Ovary (tissue), 9 donors: ENCODE data around the gene GLA. TPM values are rescaled to one million over a fixed set of nuclear protein-coding genes. Genes with fewer than 3 reads are reported as not detected.
A peak's percentile ranks its signal among the peaks of the same experiment; 100 is the strongest.

Experiments used
- DNase-seq, 5 donors: peaks; one replicate each; pipeline ENCODE4 v3.0.0-alpha.2; 2019 to 2020
- H3K27ac ChIP-seq, 2 donors: fragments of 200-600 bp; one replicate each; pipeline versions ENCODE4 v1.5.1 to v1.8.0; 2019 to 2022
- H3K27me3 ChIP-seq: fragments of 200-600 bp; one replicate; pipeline ENCODE4 v1.8.0; 2022
- H3K36me3 ChIP-seq: fragments of 200-600 bp; sonication (generic); one replicate; pipeline ENCODE4 v1.5.1; 2019
- H3K4me1 ChIP-seq: one replicate; pipeline ENCODE4 v1.8.1; 2013; ENCODE audit warnings: mild to moderate bottlenecking, moderate library complexity; ENCODE audit not compliant: insufficient read depth
- H3K4me3 ChIP-seq: fragments of 200-600 bp; sonication (generic); one replicate; pipeline ENCODE4 v1.5.1; 2017
- H3K9me3 ChIP-seq, 2 donors: fragments of 200-600 bp in 1 of 2; sonication (generic) in 1 of 2; one replicate each; pipeline versions ENCODE4 v1.5.1 to v1.8.1; 2013 to 2019; ENCODE audit warnings: mild to moderate bottlenecking in 1 of 2, moderate library complexity in 1 of 2
- EP300 ChIP-seq: sonication (generic); formaldehyde crosslinking; IDR thresholded peaks from one replicate; pipeline ENCODE4 v1.6.1; 2017; ENCODE audit warnings: antibody characterized with exemption
- POLR2A ChIP-seq: fragments of 450-650 bp; IDR thresholded peaks from one replicate; pipeline ENCODE4 v1.6.1; 2017; ENCODE audit warnings: antibody characterized with exemption, mild to moderate bottlenecking, moderate library complexity
- WGBS, 3 donors: extraction: QIAGEN DNeasy Blood & Tissue Kit in 1 of 3; methylation state at CpG; one replicate each; pipeline versions ENCODE4 v1.1.5 to v1.1.7; 2013 to 2017; 5-methylcytosine and 5-hydroxymethylcytosine counted together
- intact Hi-C, 4 donors: fragments of 100-400 bp; cut with DNase I; formaldehyde crosslinking; loops; one replicate each; pipeline versions ENCODE4 v1.11.0 to v1.15.1; 2022 to 2023
- polyA plus RNA-seq, 2 donors: library from polyadenylated mRNA; stranded (reverse); fragments of 200-250 nt in 1 of 2; fragments of 350-450 nt in 1 of 2; fragmentation: Illumina TruSeq in 1 of 2; extraction: RNeasy Lipid Tissue Mini Kit (QIAGEN cat#74804) in 1 of 2; gene quantifications; one replicate each; pipeline ENCODE4 v1.2.3, GENCODE V29; 2013 to 2014
- total RNA-seq, 7 donors: library from RNA; depleted of rRNA in 2 of 7; stranded (reverse); fragments of >200 nt in 2 of 7; fragmentation: NEBNext Ultra II Directional in 3 of 7; extraction: Animal tissue kit (Norgen Biotek cat#: 25700) in 3 of 7; gene quantifications; one replicate each; pipeline versions ENCODE4 v1.1.0 to v1.2.4, GENCODE V29; 2016 to 2023
- TF ChIP-seq, protein P1 (sequence below), 3 donors: fragments of 450-650 bp in 2 of 3; fragments of 200-600 bp in 1 of 3; IDR thresholded peaks; one replicate each; pipeline versions ENCODE4 v1.5.1 to v1.8.0; 2016 to 2022; ENCODE audit warnings: antibody characterized with exemption in 3 of 3, mild to moderate bottlenecking in 1 of 3
- donor health status: DM: no; HTN: no; CAD: no; lungs with moderate emphysema.
- donor health status: DM: no; HTN: no; CAD: no.
- donor health status: Bipolar disorder and iron deficiency.
- donor health status: DM: yes; HTN: yes; CAD: no.
- donor health status: DM: no; HTN: no; CAD: no.
- donor health status: DM: yes; HTN: yes; CAD: no.

Gene GLA
- total and polyA plus RNA-seq, 9 donors: 10.1 to 29.9 (median 17.0) TPM

DNA sequence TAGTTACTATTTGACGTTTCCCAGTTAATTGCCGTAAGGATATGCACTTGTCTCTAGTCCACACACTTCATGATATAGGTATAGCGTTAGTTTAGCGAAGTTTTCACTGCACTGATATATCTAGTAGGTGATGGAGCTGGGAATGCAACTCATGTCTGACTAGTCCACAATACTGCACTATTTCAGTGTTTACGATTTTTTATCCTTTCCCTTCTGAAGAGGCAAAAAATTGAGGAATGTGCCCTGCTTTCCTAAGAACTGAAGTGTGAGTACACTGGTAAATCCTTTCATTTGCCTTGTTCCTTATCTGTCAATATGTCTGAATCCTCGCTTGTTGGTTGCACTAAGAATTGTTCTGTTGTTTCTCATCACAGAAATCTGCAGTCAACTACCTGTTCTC is 15.9 kb downstream of the GLA start:
- intact Hi-C loops: no loop called here
- Histone ChIP-seq H3K9me3 (no peaks in the 10 kb centered on the region), H3K4me3 (no peak overlapping the region), H3K27ac (peak overlapping the region; percentile 1 to 59), H3K36me3 (no peaks in the 10 kb centered on the region), H3K4me1 (no peaks in the 10 kb centered on the region), H3K27me3 (no peaks in the 10 kb centered on the region)
- DNase-seq: no peak
- 46 to 51% (median 49%) methylated on average over 6 of the region's 6 CpGs for WGBS, 3 donors
- TF ChIP-seq EP300 (no peak), POLR2A (no peak)
- TF ChIP-seq, protein P1, sequence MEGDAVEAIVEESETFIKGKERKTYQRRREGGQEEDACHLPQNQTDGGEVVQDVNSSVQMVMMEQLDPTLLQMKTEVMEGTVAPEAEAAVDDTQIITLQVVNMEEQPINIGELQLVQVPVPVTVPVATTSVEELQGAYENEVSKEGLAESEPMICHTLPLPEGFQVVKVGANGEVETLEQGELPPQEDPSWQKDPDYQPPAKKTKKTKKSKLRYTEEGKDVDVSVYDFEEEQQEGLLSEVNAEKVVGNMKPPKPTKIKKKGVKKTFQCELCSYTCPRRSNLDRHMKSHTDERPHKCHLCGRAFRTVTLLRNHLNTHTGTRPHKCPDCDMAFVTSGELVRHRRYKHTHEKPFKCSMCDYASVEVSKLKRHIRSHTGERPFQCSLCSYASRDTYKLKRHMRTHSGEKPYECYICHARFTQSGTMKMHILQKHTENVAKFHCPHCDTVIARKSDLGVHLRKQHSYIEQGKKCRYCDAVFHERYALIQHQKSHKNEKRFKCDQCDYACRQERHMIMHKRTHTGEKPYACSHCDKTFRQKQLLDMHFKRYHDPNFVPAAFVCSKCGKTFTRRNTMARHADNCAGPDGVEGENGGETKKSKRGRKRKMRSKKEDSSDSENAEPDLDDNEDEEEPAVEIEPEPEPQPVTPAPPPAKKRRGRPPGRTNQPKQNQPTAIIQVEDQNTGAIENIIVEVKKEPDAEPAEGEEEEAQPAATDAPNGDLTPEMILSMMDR (IDR thresholded peaks at IDR 0.05): no peak

DNA sequence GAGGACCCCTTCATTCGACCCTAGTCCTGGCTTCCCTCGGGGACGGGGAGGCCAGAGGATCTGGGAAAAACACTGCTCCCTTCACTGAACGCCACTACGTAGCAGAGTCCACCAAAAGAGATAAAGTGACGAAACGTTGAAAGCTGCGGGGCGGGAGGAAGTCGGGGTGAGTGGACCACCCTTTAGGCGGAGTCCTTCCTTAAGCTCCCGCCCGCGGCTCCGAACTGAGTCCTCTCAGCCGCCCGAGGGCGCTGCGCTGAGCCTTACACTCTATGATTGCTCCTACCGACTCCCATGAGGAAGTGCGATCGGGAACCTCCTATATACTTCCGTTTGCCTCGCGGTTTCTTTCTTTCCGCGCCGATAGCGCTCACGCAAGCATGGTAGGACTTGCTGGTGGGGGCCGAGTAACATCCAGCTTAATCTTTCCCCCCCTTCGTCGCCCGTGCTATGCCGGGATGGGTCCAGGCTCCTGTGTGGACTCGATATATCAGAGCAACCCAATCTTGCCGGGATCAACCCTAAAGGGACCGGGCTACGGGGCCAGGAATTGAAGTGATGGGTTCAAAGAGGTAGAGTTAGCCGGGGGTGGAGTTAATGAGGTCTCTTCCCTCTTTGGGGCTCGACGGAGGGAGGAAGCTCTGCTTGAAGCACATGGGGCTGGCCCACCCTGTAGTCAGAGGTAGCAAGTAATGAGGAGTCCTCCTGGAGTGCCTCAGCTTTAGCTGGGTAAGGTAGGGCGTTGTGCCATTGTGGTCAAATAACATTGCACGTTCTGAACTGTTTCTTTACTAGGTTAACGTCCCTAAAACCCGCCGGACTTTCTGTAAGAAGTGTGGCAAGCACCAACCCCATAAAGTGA is 16.8 kb downstream of the GLA start, which contains the start of gene RPL36A:
Gene RPL36A, plus strand, starts transcription at position 348 of the 862 bp plus-strand sequence. Its CDS starts 33 bp downstream, at position 381.
- no peaks in the 10 kb centered on the region for H3K36me3 ChIP-seq
- intact Hi-C loops: no loop called here
- WGBS, 3 donors: 31 to 44% (median 41%) methylated on average over 47 of the region's 47 CpGs
- no peaks in the 10 kb centered on the region for H3K9me3 ChIP-seq
- DNase-seq: peak; percentile 76 to 87 (median 83)
- H3K27ac ChIP-seq: peak within 1 kb of the TSS; percentile 1 to 59
- peak; percentile 74 for TF ChIP-seq POLR2A
- TF ChIP-seq, protein P1 (IDR thresholded peaks at IDR 0.05): peak; percentile 48 to 52 (median 49)
- no peak for TF ChIP-seq EP300
- H3K4me3 ChIP-seq: peak within 1 kb of the TSS; percentile 44
- no peaks in the 10 kb centered on the region for H3K4me1 ChIP-seq
- H3K27me3 ChIP-seq: no peaks in the 10 kb centered on the region

DNA sequence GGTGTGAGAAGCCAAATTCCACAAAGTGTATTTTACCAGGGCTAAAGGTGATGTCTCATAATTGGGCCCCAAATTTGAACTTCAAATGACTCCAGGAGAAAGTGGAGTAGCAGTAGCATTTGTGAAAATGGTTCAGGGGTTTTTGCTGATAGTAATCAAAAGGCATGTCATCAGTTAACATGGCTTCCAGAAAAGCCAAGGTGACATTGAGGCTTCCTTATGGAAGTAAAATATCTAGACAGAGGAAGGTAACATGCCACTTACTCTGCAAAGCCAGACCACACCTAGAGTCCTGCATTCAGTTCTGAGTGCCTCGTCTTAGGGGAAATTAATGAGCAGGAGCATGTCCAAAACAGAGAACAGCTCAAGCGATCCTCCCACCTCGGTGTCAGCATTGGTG is 19.1 kb downstream of the GLA start:
- intact Hi-C loops: no loop called here
- TF ChIP-seq, protein P1 (IDR thresholded peaks at IDR 0.05): no peak
- no peak for TF ChIP-seq EP300
- no peak for TF ChIP-seq POLR2A
- H3K9me3 ChIP-seq: no peaks in the 10 kb centered on the region
- no peak overlapping the region for H3K4me3 ChIP-seq
- no peaks in the 10 kb centered on the region for H3K27me3 ChIP-seq
- DNase-seq: no peak
- no peaks in the 10 kb centered on the region for H3K36me3 ChIP-seq
- no peak overlapping the region for H3K27ac ChIP-seq
- H3K4me1 ChIP-seq: no peaks in the 10 kb centered on the region
- 77 to 82% (median 80%) methylated on average over 3 of the region's 3 CpGs for WGBS, 3 donors

DNA sequence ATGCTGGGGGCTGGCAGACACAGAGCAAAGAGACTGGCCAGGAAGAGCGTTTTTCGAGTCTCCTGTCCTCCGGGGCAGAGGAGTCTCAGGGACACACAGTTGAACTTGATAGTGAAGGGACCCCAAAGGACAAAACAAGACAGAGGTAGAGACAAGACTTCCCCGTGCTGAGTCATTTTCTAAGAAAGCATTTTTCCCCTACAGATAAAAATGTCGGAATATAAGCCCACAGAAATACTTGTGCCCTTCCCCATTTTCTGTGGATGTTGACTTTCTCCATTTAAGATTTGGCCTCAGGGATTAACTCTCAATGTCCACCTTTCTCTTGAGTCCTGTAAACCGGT is 21.2 kb downstream of the GLA start:
- 65 to 70% (median 68%) methylated on average over 6 of the region's 6 CpGs for WGBS, 3 donors
- TF ChIP-seq POLR2A (no peak), EP300 (no peak)
- TF ChIP-seq, protein P1 (IDR thresholded peaks at IDR 0.05): no peak
- intact Hi-C loops: no loop called here

More for the DNA sequence above, 21.2 kb downstream of the GLA start:
- H3K4me3 ChIP-seq: no peak overlapping the region
- no peak overlapping the region for H3K27ac ChIP-seq
- no peak for DNase-seq
- no peaks in the 10 kb centered on the region for H3K9me3 ChIP-seq
- H3K27me3 ChIP-seq: no peaks in the 10 kb centered on the region
- no peaks in the 10 kb centered on the region for H3K4me1 ChIP-seq
- no peaks in the 10 kb centered on the region for H3K36me3 ChIP-seq
